OCI-LY1 (cell line): Measurements from ENCODE around the gene CADM4.

ENCODE experiments used
- CTCF ChIP-seq: fragments of 200-600 bp; sonication (generic), shearing (Covaris generic); IDR thresholded peaks from 2 replicates; pipeline ENCODE4 v1.5.1; 2017; ENCODE audit warnings: mild to moderate bottlenecking, antibody characterized with exemption, low read length, moderate library complexity, mixed read lengths
- EZH2 ChIP-seq: fragments of 200-600 bp; sonication (generic), shearing (Covaris generic); IDR thresholded peaks from 2 replicates; pipeline ENCODE4 v1.8.0; 2017; ENCODE audit warnings: borderline replicate concordance, mixed run types, mild to moderate bottlenecking, antibody characterized with exemption, low read length, moderate library complexity, mixed read lengths

DNA sequence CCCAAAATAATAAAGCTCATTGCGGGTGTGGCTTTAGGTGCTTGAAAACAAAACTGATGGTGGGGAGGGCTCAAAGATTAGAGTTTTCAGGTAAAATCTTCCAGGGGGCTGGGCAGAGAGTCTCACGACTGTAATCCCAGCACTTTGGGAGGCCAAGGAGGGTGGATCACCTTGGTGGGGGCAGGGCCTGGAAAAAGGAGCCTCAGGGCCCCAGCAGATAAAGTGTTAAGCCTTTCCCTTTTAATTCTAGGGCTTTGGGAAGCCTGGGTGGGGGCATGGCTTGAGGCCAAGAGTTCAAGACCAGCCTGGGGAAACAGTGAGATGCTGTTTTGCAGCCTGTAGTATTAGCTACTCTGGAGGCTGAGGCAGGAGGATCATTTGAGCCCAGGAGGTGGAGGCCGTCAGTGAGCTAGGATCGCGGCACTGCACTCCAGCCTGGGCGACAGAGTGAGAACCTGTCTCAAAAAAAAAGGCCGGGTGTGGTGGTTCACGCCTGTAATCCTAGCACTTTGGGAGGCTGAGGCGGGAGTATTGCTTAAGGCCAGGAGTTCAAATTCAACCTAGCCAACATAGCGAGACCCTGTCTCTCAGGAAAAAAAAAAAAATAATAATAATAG lies 45.5 kb downstream of the CADM4 start:
- no peak for TF ChIP-seq CTCF
- TF ChIP-seq EZH2, result no peak
